Activated CD8-positive, alpha-beta memory T cell treated with anti-CD3 and anti-CD28 coated beads, Interleukin-2, amount 50 U/mL, for 24 hours (primary cell): ENCODE data around the gene RAC3.

Source experiments
- DNase-seq: peaks from one replicate; pipeline ENCODE4 v3.0.0-alpha.2; 2020; ENCODE audit errors: extremely low read depth

The RAC3 gene

GRCh38 chr17:81999587-81999975 is 31.9 kb upstream of the RAC3 start:
- no peak for DNase-seq

GRCh38 chr17:81999976-82000802 is 31.3 kb upstream of the RAC3 start:
- DNase-seq, result no peak

- DNase-seq, result no peak
Observed at GRCh38 chr17:82000803-82001570, 30.5 kb upstream of the RAC3 start.

- no peak for DNase-seq
Observed at GRCh38 chr17:82001571-82002056, 29.9 kb upstream of the RAC3 start.

- DNase-seq, result no peak
Observed at GRCh38 chr17:82003411-82004381, 27.8 kb upstream of the RAC3 start.

GRCh38 chr17:82004517-82005455 is 26.7 kb upstream of the RAC3 start:
- no peak for DNase-seq

GRCh38 chr17:82005701-82006348 is 25.7 kb upstream of the RAC3 start:
- DNase-seq, result no peak

GRCh38 chr17:82006468-82007227 is 24.8 kb upstream of the RAC3 start:
- no peak for DNase-seq

- no peak for DNase-seq
Observed at GRCh38 chr17:82007228-82007494, 24.3 kb upstream of the RAC3 start.

GRCh38 chr17:82007495-82008257 is 23.8 kb upstream of the RAC3 start:
- DNase-seq, result no peak

GRCh38 chr17:82008258-82008940 is 23.1 kb upstream of the RAC3 start:
- DNase-seq, result no peak

GRCh38 chr17:82008941-82009405 is 22.5 kb upstream of the RAC3 start:
- no peak for DNase-seq

GRCh38 chr17:82009413-82009812 is 22.1 kb upstream of the RAC3 start:
- DNase-seq, result no peak

- no peak for DNase-seq
Observed at GRCh38 chr17:82010575-82011525, 20.6 kb upstream of the RAC3 start.

GRCh38 chr17:82011617-82012187 is 19.8 kb upstream of the RAC3 start:
- no peak for DNase-seq

GRCh38 chr17:82012261-82012639 is 19.2 kb upstream of the RAC3 start:
- DNase-seq, result no peak
